VCaP (cell line): ENCODE results near the gene FRMD4B.

Experiments
- H3K27ac ChIP-seq: fragments of 450-650 bp; 2 replicates; pipeline ENCODE4 v1.5.1; 2017
- CTCF ChIP-seq: fragments of 450-650 bp; conservative IDR thresholded peaks from 2 replicates; pipeline ENCODE4 v1.5.1; 2017; ENCODE audit warnings: mild to moderate bottlenecking, moderate library complexity

The FRMD4B gene

GRCh38 chr3:69411346-69411745 is 25.5 kb upstream of the FRMD4B start:
- no peak for TF ChIP-seq CTCF
- no peak overlapping the region for H3K27ac ChIP-seq

GRCh38 chr3:69410301-69410700 is 24.4 kb upstream of the FRMD4B start:
- TF ChIP-seq CTCF, result peak; percentile 91
- no peak overlapping the region for H3K27ac ChIP-seq

GRCh38 chr3:69409831-69410230 is 23.9 kb upstream of the FRMD4B start:
- no peak overlapping the region for H3K27ac ChIP-seq
- no peak for TF ChIP-seq CTCF

- no peak for TF ChIP-seq CTCF
- H3K27ac ChIP-seq, result no peak overlapping the region
These were observed 23.1 kb upstream of the FRMD4B start for GRCh38 chr3:69409011-69409410.

GRCh38 chr3:69408542-69408941 is 22.7 kb upstream of the FRMD4B start:
- no peak for TF ChIP-seq CTCF
- H3K27ac ChIP-seq, result no peak overlapping the region

GRCh38 chr3:69407908-69408307 is 22.0 kb upstream of the FRMD4B start:
- H3K27ac ChIP-seq, result no peak overlapping the region
- no peak for TF ChIP-seq CTCF

GRCh38 chr3:69406163-69406562 is 20.3 kb upstream of the FRMD4B start:
- TF ChIP-seq CTCF, result no peak

GRCh38 chr3:69405067-69405466 is 19.2 kb upstream of the FRMD4B start:
- no peak for TF ChIP-seq CTCF
- no peak overlapping the region for H3K27ac ChIP-seq

More at GRCh38 chr3:69406163-69406562, 20.3 kb upstream of the FRMD4B start:
- H3K27ac ChIP-seq, result no peak overlapping the region
